Spleen (tissue), 11 donors: ENCODE measurements around the gene KRTAP12-1. TPM values are rescaled to one million over a fixed set of nuclear protein-coding genes. Genes with fewer than 3 reads are reported as not detected.
"Not testable (repeated sequence)": the region's sequence is repeated elsewhere in the genome, so short reads cannot be mapped to it uniquely, and the experiment has no call there.

Experiments
- DNase-seq: peaks from one replicate; pipeline ENCODE4 v3.0.0-alpha.2; 2020
- H3K27ac ChIP-seq, 8 donors: fragments of 200-600 bp; sonication (generic) in 7 of 8; 1 replicate in 4 of 8; 2 replicates in 4 of 8; pipeline versions ENCODE4 v1.5.0 to v1.8.0; 2016 to 2021; ENCODE audit warnings: inconsistent platforms in 4 of 8, mild to moderate bottlenecking in 4 of 8, moderate library complexity in 1 of 8
- H3K27me3 ChIP-seq, 7 donors: fragments of 200-600 bp; sonication (generic) in 6 of 7; replicated peaks in 1 of 7; 1 replicate in 4 of 7; 2 replicates in 3 of 7; pipeline versions ENCODE4 v1.5.0 to v1.8.0; 2016 to 2021; ENCODE audit warnings: inconsistent platforms in 3 of 7, mild to moderate bottlenecking in 1 of 7
- H3K36me3 ChIP-seq, 6 donors: fragments of 200-600 bp; sonication (generic) in 5 of 6; 1 replicate in 4 of 6; 2 replicates in 2 of 6; pipeline versions ENCODE4 v1.5.0 to v1.8.0; 2016 to 2021; ENCODE audit warnings: inconsistent platforms in 2 of 6
- H3K4me1 ChIP-seq, 6 donors: fragments of 200-600 bp; sonication (generic) in 5 of 6; 1 replicate in 3 of 6; 2 replicates in 3 of 6; pipeline versions ENCODE4 v1.5.0 to v1.8.0; 2016 to 2021; ENCODE audit warnings: inconsistent platforms in 3 of 6
- H3K4me3 ChIP-seq, 8 donors: fragments of 200-600 bp; sonication (generic) in 7 of 8; 1 replicate in 4 of 8; 2 replicates in 4 of 8; pipeline versions ENCODE4 v1.5.0 to v1.8.0; 2016 to 2021; ENCODE audit warnings: inconsistent platforms in 4 of 8, mild to moderate bottlenecking in 4 of 8, moderate library complexity in 2 of 8
- H3K9me3 ChIP-seq, 8 donors: fragments of 200-600 bp; sonication (generic) in 7 of 8; 1 replicate in 4 of 8; 2 replicates in 4 of 8; pipeline versions ENCODE4 v1.5.0 to v1.8.0; 2016 to 2021; ENCODE audit warnings: inconsistent platforms in 4 of 8
- CTCF ChIP-seq, 11 experiments: fragments of 200-600 bp in 7 of 11; fragments of 450-650 bp in 4 of 11; sonication (generic) in 4 of 11; IDR thresholded peaks in 8 of 11; conservative IDR thresholded peaks in 3 of 11; 1 replicate in 7 of 11; 2 replicates in 4 of 11; pipeline versions ENCODE4 v1.4.0 to v1.8.0; 2016 to 2021; ENCODE audit warnings: antibody characterized with exemption in 11 of 11, inconsistent platforms in 4 of 11, mild to moderate bottlenecking in 1 of 11
- POLR2A ChIP-seq, 3 donors: fragments of 450-650 bp; IDR thresholded peaks; one replicate each; pipeline ENCODE4 v1.5.1; 2017; ENCODE audit warnings: antibody characterized with exemption in 3 of 3, mild to moderate bottlenecking in 1 of 3
- POLR2AphosphoS5 ChIP-seq, 3 donors: sonication (generic); formaldehyde crosslinking; IDR thresholded peaks; one replicate each; pipeline ENCODE4 v1.5.1; 2017; ENCODE audit warnings: antibody characterized with exemption in 3 of 3
- WGBS, 5 donors: extraction: QIAGEN DNeasy Blood & Tissue Kit in 3 of 5; methylation state at CpG; one replicate each; pipeline versions ENCODE4 v1.1.5 to v1.1.7; 2013 to 2018; 5-methylcytosine and 5-hydroxymethylcytosine counted together
- intact Hi-C: fragments of 100-400 bp; cut with DNase I; formaldehyde crosslinking; loops from one replicate; pipeline ENCODE4 v1.15.0; 2023; ENCODE audit warnings: low total_unique reads
- polyA plus RNA-seq, 3 donors: library from polyadenylated mRNA; stranded (reverse); fragments of 200-250 nt; gene quantifications; one replicate each; pipeline ENCODE4 v1.2.1, GENCODE V29; 2013
- total RNA-seq, 7 donors: library from RNA; depleted of rRNA in 3 of 7; stranded (reverse); fragments of >200 nt in 3 of 7; fragmentation: NEBNext Ultra II Directional in 4 of 7; extraction: Animal tissue kit (Norgen Biotek cat#: 25700) in 4 of 7; gene quantifications; one replicate each; pipeline versions ENCODE4 v1.1.0 to v1.2.1, GENCODE V29; 2016 to 2021
- donor health status: healthy with polysubstance abuse.
- donor health status: DM: no; HTN: no; CAD: no; lungs with moderate emphysema.
- donor health status: DM: no; HTN: no; CAD: no.
- donor health status: Bipolar disorder and iron deficiency.
- donor health status: healthy.
- donor health status: DM: no; HTN: no; CAD: no.
- donor health status: DM: yes; HTN: yes; CAD: no.

KRTAP12-1 gene
- total and polyA plus RNA-seq, 10 donors, result not detected

GRCh38 chr21:44644878-44645277 lies 37.1 kb downstream of the KRTAP12-1 start:
- no peak overlapping the region for H3K27ac ChIP-seq
- no peaks in the 10 kb centered on the region for H3K36me3 ChIP-seq
- H3K27me3 ChIP-seq, result peaks cover 0 to 36% (median 2%) of the 10 kb centered on the region in 7 donors
- 47 to 50% (median 48%) methylated on average over 2 of the region's 2 CpGs for WGBS, 5 donors
- TF ChIP-seq POLR2AphosphoS5 (IDR thresholded peaks at IDR 0.05) (no peak), CTCF (IDR thresholded peaks at IDR 0.05 in 8 of 11, conservative IDR thresholded peaks at IDR 0.05 in 3 of 11) (no peak), POLR2A (IDR thresholded peaks at IDR 0.05) (no peak)
- intact Hi-C loops, result no loop called here
- no peak overlapping the region for H3K4me3 ChIP-seq
- DNase-seq, result no peak
- peaks cover 0 to 49% (median 43%) of the 10 kb centered on the region in 8 donors for H3K9me3 ChIP-seq
- no peaks in the 10 kb centered on the region for H3K4me1 ChIP-seq

- TF ChIP-seq POLR2A (IDR thresholded peaks at IDR 0.05) (no peak), POLR2AphosphoS5 (IDR thresholded peaks at IDR 0.05) (no peak), CTCF (IDR thresholded peaks at IDR 0.05 in 8 of 11, conservative IDR thresholded peaks at IDR 0.05 in 3 of 11) (no peak)
- no peak for DNase-seq
- Histone ChIP-seq H3K27me3 (peaks cover 0 to 44% (median 4%) of the 10 kb centered on the region in 7 donors), H3K36me3 (no peaks in the 10 kb centered on the region), H3K4me3 (no peak overlapping the region), H3K4me1 (no peaks in the 10 kb centered on the region), H3K27ac (no peak overlapping the region), H3K9me3 (peaks cover 0 to 49% (median 43%) of the 10 kb centered on the region in 8 donors)
- intact Hi-C loops, result no loop called here
- WGBS, 5 donors, result 63 to 80% (median 75%) methylated on average over 14 of the region's 14 CpGs
These were observed 38.1 kb downstream of the KRTAP12-1 start for GRCh38 chr21:44643741-44644310.

GRCh38 chr21:44640761-44641160 lies 41.2 kb downstream of the KRTAP12-1 start:
- DNase-seq, result no peak
- Histone ChIP-seq H3K36me3 (no peaks in the 10 kb centered on the region), H3K27ac (no peak overlapping the region), H3K9me3 (peaks cover 0 to 48% (median 43%) of the 10 kb centered on the region in 8 donors), H3K4me3 (no peak overlapping the region), H3K4me1 (no peaks in the 10 kb centered on the region), H3K27me3 (peaks cover 0 to 41% (median 4%) of the 10 kb centered on the region in 7 donors)
- TF ChIP-seq CTCF (IDR thresholded peaks at IDR 0.05 in 8 of 11, conservative IDR thresholded peaks at IDR 0.05 in 3 of 11), result no peak
- no peak for TF ChIP-seq POLR2A (IDR thresholded peaks at IDR 0.05)
- TF ChIP-seq POLR2AphosphoS5 (IDR thresholded peaks at IDR 0.05), result no peak
- WGBS, 5 donors, result 73 to 94% (median 84%) methylated on average over 5 of the region's 5 CpGs
- intact Hi-C loops, result no loop called here

- no peak for TF ChIP-seq POLR2A (IDR thresholded peaks at IDR 0.05)
- TF ChIP-seq CTCF (IDR thresholded peaks at IDR 0.05 in 8 of 11, conservative IDR thresholded peaks at IDR 0.05 in 3 of 11), result no peak
- no peak for TF ChIP-seq POLR2AphosphoS5 (IDR thresholded peaks at IDR 0.05)
- no peak for DNase-seq
- intact Hi-C loops, result no loop called here
- Histone ChIP-seq H3K27ac (no peak overlapping the region), H3K4me3 (no peak overlapping the region), H3K9me3 (peaks cover 0 to 34% (median 29%) of the 10 kb centered on the region in 8 donors), H3K36me3 (no peaks in the 10 kb centered on the region), H3K4me1 (no peaks in the 10 kb centered on the region), H3K27me3 (peaks cover 0 to 46% (median 4%) of the 10 kb centered on the region in 7 donors)
- 80 to 91% (median 89%) methylated on average over 12 of the region's 12 CpGs for WGBS, 5 donors
These were observed 42.7 kb downstream of the KRTAP12-1 start for GRCh38 chr21:44639331-44639655.

GRCh38 chr21:44638506-44639330 lies 43.2 kb downstream of the KRTAP12-1 start:
- H3K36me3 ChIP-seq, intact Hi-C loops, H3K4me3 ChIP-seq, H3K27ac ChIP-seq, H3K4me1 ChIP-seq, DNase-seq: not testable (repeated sequence)
- Histone ChIP-seq H3K27me3 (peaks cover 0 to 46% (median 4%) of the 10 kb centered on the region in 7 donors), H3K9me3 (peaks cover 0 to 30% (median 23%) of the 10 kb centered on the region in 8 donors)
- 71 to 82% (median 79%) methylated on average over 14 to 21 of the region's 21 CpGs for WGBS, 5 donors

GRCh38 chr21:44637851-44638348 lies 44.1 kb downstream of the KRTAP12-1 start:
- H3K4me1 ChIP-seq, DNase-seq, H3K36me3 ChIP-seq, intact Hi-C loops, H3K27ac ChIP-seq, H3K4me3 ChIP-seq: not testable (repeated sequence)
- 72 to 89% (median 77%) methylated on average over 9 to 12 of the region's 12 CpGs for WGBS, 5 donors
- Histone ChIP-seq H3K27me3 (peaks cover 0 to 46% (median 4%) of the 10 kb centered on the region in 7 donors), H3K9me3 (peaks cover under 1 to 30% (median 18%) of the 10 kb centered on the region in 8 donors)
